ENCODE results near the gene HSD17B14. TPM values are rescaled to one million over a fixed set of nuclear protein-coding genes. Genes with fewer than 3 reads are reported as not detected.
"Not testable (repeated sequence)": the region's sequence is repeated elsewhere in the genome, so short reads cannot be mapped to it uniquely, and the experiment has no call there.

HSD17B14 gene
- total RNA-seq, 2 experiments from 2014 or later: 0.27 to 0.44 TPM

DNA sequence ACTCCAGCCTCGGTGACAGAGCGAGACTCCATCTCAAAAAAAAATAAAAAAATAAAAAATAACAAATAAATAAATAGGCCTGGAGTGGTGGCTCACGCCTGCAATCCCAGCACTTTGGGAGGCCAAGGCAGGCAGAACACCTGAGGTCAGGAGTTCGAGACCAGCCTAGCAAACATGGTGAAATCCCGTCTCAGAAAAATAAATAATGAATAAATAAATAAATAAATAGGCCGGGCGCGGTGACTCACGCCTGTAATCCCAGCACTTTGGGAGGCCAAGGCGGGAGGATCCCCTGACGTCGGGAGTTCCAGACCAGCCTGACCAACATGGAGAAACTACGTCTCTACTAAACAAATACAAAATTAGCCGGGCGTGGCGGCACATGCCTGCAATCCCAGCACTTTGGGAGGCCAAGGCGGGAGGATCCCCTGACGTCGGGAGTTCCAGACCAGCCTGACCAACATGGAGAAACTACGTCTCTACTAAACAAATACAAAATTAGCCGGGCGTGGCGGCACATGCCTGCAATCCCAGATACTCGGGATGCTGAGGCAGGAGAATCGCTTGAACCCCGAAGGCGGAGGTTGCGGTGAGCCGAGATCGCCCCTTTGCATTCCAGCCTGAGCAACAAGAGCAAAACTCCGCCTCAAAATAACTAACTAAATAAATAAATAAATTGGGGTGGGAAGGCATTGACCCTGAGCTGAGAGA, 35.3 kb upstream of the HSD17B14 start:
- CTCF ChIA-PET: interaction anchor here (1.2 kb wide), 1 partner anchor 83 kb away, joined by 4 read pairs; no protein-coding TSS in a partner anchor
- POLR2A ChIA-PET: interaction anchor here (0.6 to 1.5 kb wide), 8 partner anchors 9 to 121 kb away, joined by 3 to 6 read pairs (median 3); partner anchors contain the start of genes FTL and NUCB1

- ChIA-PET POLR2A (no interaction called here), CTCF (interaction anchor here (0.7 kb wide), 1 partner anchor 333 kb away, joined by 3 read pairs; no protein-coding TSS in a partner anchor)
Observed at GRCh38 chr19:48870048-48870447, 33.8 kb upstream of the HSD17B14 start.

DNA sequence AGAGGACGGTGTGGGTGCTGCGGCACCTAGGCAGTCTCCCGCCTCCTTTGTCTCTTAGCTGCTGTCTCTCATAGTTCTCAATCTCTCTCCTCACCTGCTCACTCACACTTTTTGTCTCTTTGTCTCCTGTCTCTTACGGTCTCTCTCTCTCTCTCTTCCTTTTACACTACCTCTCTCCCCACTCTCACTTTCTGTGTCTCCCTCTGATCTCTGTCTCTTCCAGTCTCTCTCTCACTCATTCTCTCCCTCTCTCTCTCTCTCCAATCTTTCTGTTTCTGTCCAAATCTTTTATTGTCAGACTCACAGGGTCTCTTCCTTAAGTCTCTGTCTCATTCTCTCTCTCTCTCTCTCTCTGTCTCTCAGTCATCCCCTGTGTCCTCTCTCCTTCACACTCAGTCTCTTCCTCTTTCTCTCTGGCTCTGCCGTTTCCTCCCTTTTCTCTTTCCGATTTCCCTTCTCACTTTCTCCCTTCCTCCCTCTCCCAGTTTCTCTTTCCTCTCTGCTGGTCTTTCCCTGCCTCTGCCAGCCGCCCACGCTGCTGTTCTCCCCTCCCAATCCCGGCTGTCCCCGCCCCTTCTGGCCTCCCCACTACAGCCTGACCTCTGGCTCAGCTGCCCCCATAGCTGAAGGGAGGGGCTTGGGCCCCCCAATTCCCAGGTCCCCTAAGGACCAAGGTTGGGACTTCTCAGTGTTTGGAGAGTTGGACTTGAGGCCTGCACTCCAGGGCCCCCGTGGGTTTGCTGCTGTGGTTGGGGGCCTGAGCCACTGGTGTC, 32.0 kb upstream of the HSD17B14 start, which contains the start of gene PLEKHA4:
TSS of gene PLEKHA4 (minus strand) at position 504 of the 773 bp plus-strand sequence. CDS start 997 bp downstream, outside the sequence.
- ChIA-PET POLR2A (no interaction called here), CTCF (interaction anchor here (0.6 kb wide), 1 partner anchor 13 kb away, joined by 5 read pairs; no protein-coding TSS in a partner anchor)

DNA sequence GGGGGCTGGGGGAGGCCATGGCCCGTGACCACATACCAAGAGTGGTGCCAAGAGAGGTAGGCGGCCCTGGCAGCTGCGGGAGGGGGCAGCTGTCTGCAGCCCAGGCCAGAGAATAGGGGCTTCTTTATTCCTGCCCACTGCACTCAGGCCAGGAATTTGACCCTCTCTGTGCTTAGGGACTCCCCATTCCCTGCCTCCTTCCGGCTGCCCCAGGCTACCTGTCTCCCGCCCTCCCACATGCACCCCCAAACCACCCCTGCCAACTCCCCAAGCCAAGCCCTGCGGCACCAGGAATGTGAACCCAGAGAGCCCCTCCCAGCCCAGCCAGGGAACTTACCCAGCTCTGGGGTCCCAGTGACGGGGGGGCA, 31.4 kb upstream of the HSD17B14 start:
- ChIA-PET CTCF (interaction anchor here (0.6 kb wide), 1 partner anchor 12 kb away, joined by 5 read pairs; no protein-coding TSS in a partner anchor), POLR2A (interaction anchor here (0.6 kb wide), 1 partner anchor 91 kb away, joined by 3 read pairs; no protein-coding TSS in a partner anchor)

- POLR2A ChIA-PET: interaction anchor here (0.6 kb wide), 1 partner anchor 92 kb away, joined by 3 read pairs; no protein-coding TSS in a partner anchor
- CTCF ChIA-PET: no interaction called here
Observed at GRCh38 chr19:48867123-48867745, 30.9 kb upstream of the HSD17B14 start.

GRCh38 chr19:48866692-48867091, 30.4 kb upstream of the HSD17B14 start:
- POLR2A ChIA-PET: no interaction called here

GRCh38 chr19:48862827-48863226, 26.5 kb upstream of the HSD17B14 start:
- ChIA-PET CTCF (interaction anchor here (0.6 to 1.0 kb wide), 2 partner anchors 16 to 77 kb away, joined by 3 to 4 read pairs; no protein-coding TSS in a partner anchor), POLR2A (no interaction called here)

More at GRCh38 chr19:48866692-48867091, 30.4 kb upstream of the HSD17B14 start:
- CTCF ChIA-PET: no interaction called here

DNA sequence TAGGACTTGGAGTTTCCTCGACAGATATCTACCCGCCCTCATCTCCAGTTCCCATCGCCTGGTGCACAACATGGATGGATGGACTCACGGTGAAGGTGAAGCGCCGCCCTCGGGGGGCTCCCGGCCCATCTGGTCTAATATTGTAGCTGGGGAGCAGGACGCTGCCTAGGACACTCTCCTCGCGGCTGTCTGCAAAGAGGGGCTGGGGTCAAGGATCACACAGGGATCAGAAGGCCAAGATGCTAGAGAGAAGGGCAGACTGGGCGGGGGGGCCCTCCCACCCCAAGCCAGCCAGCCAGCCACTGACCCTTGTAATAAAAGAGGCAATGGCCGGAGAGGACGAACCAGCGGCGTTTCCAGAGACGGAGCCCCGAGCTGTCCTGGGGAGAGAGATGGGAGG, 25.0 kb upstream of the HSD17B14 start:
- POLR2A ChIA-PET: no interaction called here
- CTCF ChIA-PET: no interaction called here

DNA sequence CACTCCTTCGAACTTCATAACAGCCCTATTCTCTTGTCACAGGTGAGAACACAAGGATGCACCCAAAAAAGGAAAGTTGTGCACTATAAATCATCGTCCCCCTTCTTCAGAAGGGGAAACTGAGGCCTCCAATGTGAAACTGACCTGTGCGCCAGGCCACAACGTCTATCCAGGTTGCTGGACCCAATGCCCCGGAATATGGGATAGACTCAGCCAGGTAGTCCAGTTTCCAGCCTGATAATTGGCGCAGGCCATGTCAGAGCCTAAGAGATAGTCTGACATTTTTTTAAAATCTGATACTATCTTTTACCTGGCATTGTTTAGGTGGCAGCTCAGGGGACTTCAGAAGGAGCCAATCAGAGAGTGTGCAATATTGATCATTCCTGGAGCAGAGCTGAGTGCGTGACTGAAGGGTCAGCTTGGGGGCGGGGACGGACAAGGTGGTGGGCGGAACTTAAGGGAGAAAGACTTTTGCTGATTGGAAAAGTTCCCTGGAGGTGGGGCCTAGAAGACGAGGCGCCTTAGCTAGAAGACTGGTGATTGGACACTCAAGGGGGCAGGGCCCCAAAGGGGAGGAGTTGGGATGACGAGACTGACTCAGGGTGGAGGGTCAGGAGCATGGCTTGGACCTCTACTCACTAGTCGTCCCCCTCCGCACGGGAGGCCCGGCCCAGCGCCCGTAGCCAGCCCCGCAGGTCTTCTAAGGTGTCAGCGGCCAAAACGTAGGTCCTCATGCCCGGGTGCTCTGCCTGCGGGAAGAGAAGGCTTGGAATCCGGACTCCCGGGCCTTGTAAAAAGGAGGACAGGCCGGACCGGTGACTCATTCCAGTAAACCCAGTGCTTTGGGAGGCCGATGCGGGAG, 23.7 kb upstream of the HSD17B14 start:
- ChIA-PET CTCF (no interaction called here), POLR2A (no interaction called here)

GRCh38 chr19:48858984-48859710, 22.9 kb upstream of the HSD17B14 start:
- ChIA-PET CTCF (interaction anchor here (0.7 kb wide), 1 partner anchor 41 kb away, joined by 4 read pairs; the partner anchor contains the start of gene NUCB1), POLR2A (interaction anchor here (0.6 kb wide), 1 partner anchor 100 kb away, joined by 3 read pairs; no protein-coding TSS in a partner anchor)

DNA sequence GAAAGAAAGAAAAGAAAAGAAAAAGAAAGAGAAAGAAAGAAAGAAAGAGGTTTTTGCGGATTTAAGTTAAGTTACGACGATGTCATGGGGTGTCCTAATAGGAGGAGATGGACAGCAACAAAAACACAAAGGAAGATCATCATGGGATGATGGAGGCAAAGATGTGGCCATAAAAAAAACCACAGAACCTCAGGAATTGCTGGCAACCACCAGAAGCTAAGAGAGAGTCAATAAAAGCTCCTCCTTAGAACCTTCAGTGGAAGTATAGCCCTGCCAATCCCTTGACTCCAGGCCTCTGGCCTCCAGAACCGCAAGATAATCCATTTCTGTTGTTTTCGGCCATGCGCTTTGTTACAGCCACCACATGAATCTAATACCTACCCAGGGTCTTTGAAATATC, 20.6 kb upstream of the HSD17B14 start:
- POLR2A ChIA-PET: no interaction called here
- CTCF ChIA-PET: interaction anchor here (0.7 to 1.2 kb wide), 2 partner anchors 23 to 62 kb away, joined by 3 to 4 read pairs; no protein-coding TSS in a partner anchor

DNA sequence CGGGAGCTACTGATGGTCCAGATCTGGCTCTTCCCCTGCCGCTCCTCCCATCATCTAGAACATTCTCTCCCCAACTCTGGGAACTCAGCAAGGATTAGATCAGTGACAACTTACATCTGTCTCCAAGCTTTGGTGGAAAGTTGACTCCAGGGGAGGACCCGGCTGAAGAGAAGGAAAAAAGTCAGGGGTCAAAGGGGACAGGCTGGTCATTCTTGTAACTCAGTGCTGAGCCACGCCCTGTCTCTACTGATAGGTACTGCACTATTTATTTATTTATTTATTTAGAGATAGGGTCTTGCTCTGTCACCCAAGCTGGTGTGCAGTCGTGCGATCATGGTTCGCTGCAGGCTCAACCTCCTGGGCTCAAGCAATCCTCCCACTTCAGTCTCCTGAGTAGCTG, 17.8 kb upstream of the HSD17B14 start:
- POLR2A ChIA-PET: no interaction called here
- CTCF ChIA-PET: interaction anchor here (0.7 kb wide), 1 partner anchor 10 kb away, joined by 7 read pairs; no protein-coding TSS in a partner anchor

DNA sequence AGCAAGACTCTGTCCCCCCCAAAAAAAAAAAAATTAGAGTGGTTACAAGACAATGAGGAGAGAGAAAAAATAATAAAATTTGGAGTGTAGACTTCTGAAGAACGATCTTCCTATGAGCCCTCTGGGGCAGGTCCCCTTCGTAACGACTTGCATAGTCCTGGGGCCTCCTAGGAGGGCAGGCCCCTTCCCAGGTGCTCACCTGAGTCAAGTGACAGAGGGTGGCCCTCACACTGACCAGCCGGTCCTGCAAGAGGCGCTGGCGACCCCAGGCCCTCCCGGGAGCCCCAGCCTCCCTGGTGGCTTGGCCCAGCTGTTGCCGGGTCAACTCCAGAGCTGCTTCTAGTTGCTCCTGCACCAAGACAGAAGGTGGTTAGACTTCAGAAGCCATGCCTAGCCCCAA, 17.2 kb upstream of the HSD17B14 start:
- ChIA-PET POLR2A (no interaction called here), CTCF (interaction anchor here (0.6 kb wide), 1 partner anchor 74 kb away, joined by 4 read pairs; no protein-coding TSS in a partner anchor)

- ChIA-PET CTCF (interaction anchor here (0.6 to 1.3 kb wide), 4 partner anchors 10 to 157 kb away, joined by 3 to 6 read pairs (median 4); no protein-coding TSS in a partner anchor), POLR2A (interaction anchor here (0.6 kb wide), 1 partner anchor 221 kb away, joined by 3 read pairs; no protein-coding TSS in a partner anchor)
Observed at GRCh38 chr19:48852292-48852691, 16.0 kb upstream of the HSD17B14 start.

DNA sequence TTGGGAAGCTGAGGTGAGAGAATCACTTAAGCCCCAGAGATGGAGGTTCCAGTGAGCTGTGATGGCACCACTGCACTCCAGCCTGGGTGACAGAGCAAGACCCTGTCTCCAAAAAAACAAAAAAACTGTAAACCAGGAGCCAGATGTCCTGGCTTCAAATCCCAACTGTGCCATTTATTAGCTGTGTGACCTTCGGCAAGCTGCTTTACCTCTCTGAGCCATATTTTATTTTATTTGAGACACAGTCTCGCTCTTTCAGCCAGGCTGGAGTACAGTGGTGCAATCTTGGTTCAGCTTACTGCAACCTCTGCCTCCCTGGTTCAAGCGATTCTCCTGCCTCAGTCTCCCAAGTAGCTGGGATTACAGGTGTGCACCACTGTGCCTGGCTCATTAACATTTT, 10.4 kb upstream of the HSD17B14 start:
- POLR2A ChIA-PET: not testable (repeated sequence)
- CTCF ChIA-PET: interaction anchor here (0.8 to 1.5 kb wide), 2 partner anchors 34 to 359 kb away, joined by 3 read pairs; no protein-coding TSS in a partner anchor

DNA sequence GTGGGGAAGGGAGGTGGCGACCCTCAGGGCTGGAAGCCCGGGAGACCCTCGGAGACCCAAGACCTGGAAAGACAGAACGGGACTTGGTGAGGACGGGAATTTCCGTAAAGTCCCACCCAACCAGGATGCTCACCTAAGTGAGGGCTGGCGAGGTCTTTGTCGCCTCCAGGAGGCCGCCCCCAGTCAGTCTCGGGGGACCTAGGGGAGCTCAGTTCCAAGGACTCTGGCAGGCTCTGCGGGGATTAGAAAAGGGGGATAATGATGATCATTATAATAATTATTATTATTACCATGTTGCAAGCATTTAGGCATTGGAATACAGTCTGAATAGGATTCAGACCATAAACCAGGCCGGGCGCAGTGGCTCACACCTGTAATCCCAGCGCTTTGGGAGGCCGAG, 9.1 kb upstream of the HSD17B14 start:
- POLR2A ChIA-PET: no interaction called here

GRCh38 chr19:48844472-48844871, 8.2 kb upstream of the HSD17B14 start:
- POLR2A ChIA-PET: no interaction called here
- CTCF ChIA-PET: interaction anchor here (0.6 to 6.8 kb wide), 5 partner anchors 13 to 117 kb away, joined by 3 to 93 read pairs (median 5); no protein-coding TSS in a partner anchor

More for the DNA sequence above, 9.1 kb upstream of the HSD17B14 start:
- CTCF ChIA-PET: interaction anchor here (0.7 to 6.8 kb wide), 5 partner anchors 48 to 481 kb away, joined by 3 to 93 read pairs (median 5); no protein-coding TSS in a partner anchor

Data from activated CD8-positive, alpha-beta memory T cell treated with anti-CD3 and anti-CD28 coated beads for 36 hours (primary cell).